ENCODE results near the gene UGT1A6. TPM values are rescaled to one million over a fixed set of nuclear protein-coding genes. Genes with fewer than 3 reads are reported as not detected.

Gene UGT1A6
- total and polyA plus RNA-seq, 2 donors (not counting 3 experiments of a cell fraction or from before 2014, with no cell fraction given), result not detected

DNA sequence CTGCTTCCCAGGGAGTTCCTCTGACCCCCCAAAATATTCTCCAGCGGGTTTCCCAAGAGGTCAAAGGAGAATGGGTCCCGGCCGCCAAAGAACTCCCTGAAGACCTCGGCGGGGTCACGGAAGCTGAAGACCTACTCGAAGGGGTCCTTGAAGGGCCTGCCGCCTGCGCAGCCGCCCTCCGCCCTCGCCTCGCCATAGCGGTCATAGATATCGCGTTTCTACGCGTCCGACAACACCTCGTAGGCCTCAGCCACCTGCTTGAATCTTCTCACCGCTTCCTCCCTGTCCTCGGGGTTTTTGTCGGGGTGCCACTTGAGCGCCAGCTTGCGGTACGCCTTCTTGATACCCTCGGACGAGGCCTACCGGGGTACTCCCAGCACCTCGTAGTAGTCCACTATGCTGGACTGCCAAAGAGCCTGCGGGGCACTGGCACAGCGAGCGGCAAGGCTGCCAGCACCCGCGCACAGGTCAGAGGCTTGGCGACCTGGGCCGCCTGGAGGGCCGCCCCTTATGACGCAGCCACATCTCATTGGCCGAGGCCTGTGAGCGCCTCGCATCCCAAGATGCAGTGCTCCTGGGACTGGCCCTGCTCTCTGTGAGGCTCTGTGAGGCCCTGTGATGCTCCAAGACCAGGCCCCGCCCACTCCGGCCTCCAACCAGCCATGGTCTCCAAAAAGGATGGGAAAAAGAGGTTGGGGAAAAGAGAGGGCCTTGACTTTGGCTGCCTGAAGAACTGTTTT is 62.4 kb downstream of the UGT1A6 start:
- Histone ChIP-seq H3K4me2 (ENCODE audit: insufficient read depth, low read length) (no peak overlapping the region), H4K20me1 (replicated peaks; ENCODE audit: control insufficient read depth, extremely low read depth, insufficient read depth, low read length) (no peaks in the 10 kb centered on the region), H3K4me1 (ENCODE audit: control insufficient read depth, extremely low read depth, insufficient read depth, low read length) (no peaks in the 10 kb centered on the region), H3K9me1 (replicated peaks; ENCODE audit: control insufficient read depth, extremely low read depth, insufficient read depth, low read length) (no peaks in the 10 kb centered on the region), H3K9ac (replicated peaks; ENCODE audit: extremely low read depth, insufficient read depth, low read length) (no peak overlapping the region), H3K27ac (ENCODE audit: insufficient read depth, low read depth, low read length) (no peak overlapping the region), H3K36me3 (ENCODE audit: control insufficient read depth in 2 of 2, extremely low read depth in 1 of 2, insufficient read depth in 2 of 2, low read length in 2 of 2) (no peaks in the 10 kb centered on the region), H3K9me3 (replicated peaks; ENCODE audit: control insufficient read depth, insufficient read depth, low read length) (no peaks in the 10 kb centered on the region), H3K79me2 (ENCODE audit: control insufficient read depth, insufficient read depth, low read length) (no peaks in the 10 kb centered on the region), H3K27me3 (ENCODE audit: control insufficient read depth in 2 of 2, insufficient read depth in 2 of 2, low read length in 2 of 2) (no peaks in the 10 kb centered on the region), H3K4me3 (replicated peaks in 1 of 3; ENCODE audit: insufficient read depth in 1 of 3, low read depth in 1 of 3, low read length in 3 of 3) (no peak overlapping the region), H2AFZ (ENCODE audit: low read depth, low read length) (no peak overlapping the region)
- POLR2A ChIA-PET, result no interaction called here
- TF ChIP-seq EZH2 (IDR thresholded peaks at IDR 0.05; ENCODE audit: borderline replicate concordance, low read depth, low read length, severe bottlenecking), result no peak
- TF ChIP-seq, protein P1, sequence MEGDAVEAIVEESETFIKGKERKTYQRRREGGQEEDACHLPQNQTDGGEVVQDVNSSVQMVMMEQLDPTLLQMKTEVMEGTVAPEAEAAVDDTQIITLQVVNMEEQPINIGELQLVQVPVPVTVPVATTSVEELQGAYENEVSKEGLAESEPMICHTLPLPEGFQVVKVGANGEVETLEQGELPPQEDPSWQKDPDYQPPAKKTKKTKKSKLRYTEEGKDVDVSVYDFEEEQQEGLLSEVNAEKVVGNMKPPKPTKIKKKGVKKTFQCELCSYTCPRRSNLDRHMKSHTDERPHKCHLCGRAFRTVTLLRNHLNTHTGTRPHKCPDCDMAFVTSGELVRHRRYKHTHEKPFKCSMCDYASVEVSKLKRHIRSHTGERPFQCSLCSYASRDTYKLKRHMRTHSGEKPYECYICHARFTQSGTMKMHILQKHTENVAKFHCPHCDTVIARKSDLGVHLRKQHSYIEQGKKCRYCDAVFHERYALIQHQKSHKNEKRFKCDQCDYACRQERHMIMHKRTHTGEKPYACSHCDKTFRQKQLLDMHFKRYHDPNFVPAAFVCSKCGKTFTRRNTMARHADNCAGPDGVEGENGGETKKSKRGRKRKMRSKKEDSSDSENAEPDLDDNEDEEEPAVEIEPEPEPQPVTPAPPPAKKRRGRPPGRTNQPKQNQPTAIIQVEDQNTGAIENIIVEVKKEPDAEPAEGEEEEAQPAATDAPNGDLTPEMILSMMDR (IDR thresholded peaks at IDR 0.05; ENCODE audit: extremely low read depth in 1 of 2, insufficient read depth in 1 of 2, low read depth in 1 of 2, low read length in 2 of 2), result no peak
- DNase-seq (ENCODE audit: low read depth, low spot score), result no peak
- intact Hi-C loops (cut with micrococcal nuclease) (no loop called here), dilution Hi-C loops (cut with MboI; ENCODE audit: extremely low pct_ligation_motif_present, low sequenced_read_pairs) (no loop called here)
- BruUV-seq (replicated peaks), result no TSS peak
- CTCF ChIA-PET, result no interaction called here
- FAIRE-seq, result no peak

DNA sequence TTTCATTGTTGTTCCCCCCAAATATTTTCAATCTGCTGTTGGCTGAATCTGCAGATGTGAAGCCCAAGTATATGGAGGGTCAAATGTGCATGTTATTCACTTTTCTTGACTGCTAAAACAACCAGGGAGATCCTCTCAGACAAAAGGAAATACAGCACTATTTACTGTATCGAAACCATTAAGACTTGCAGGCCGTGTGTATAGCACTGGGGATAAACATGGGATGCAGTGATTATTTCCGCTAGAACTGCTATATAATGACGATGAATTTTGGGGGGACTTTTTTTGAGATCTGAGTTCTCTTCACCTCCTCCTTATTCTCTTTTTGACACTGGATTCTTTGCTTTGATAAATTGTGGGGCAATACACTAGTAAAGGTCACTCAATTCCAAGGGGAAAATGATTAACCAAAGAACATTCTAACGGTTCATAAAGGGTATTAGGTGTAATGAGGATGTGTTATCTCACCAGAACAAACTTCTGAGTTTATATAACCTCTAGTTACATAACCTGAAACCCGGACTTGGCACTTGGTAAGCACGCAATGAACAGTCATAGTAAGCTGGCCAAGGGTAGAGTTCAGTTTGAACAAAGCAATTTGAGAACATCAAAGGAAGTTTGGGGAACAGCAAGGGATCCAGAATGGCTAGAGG is 63.9 kb downstream of the UGT1A6 start:
- no peak for DNase-seq (ENCODE audit: low read depth, low spot score)
- Histone ChIP-seq H3K4me3 (replicated peaks in 1 of 3; ENCODE audit: insufficient read depth in 1 of 3, low read depth in 1 of 3, low read length in 3 of 3) (no peak overlapping the region), H3K9ac (replicated peaks; ENCODE audit: extremely low read depth, insufficient read depth, low read length) (no peak overlapping the region), H4K20me1 (replicated peaks; ENCODE audit: control insufficient read depth, extremely low read depth, insufficient read depth, low read length) (no peaks in the 10 kb centered on the region), H3K9me3 (replicated peaks; ENCODE audit: control insufficient read depth, insufficient read depth, low read length) (no peaks in the 10 kb centered on the region), H3K4me1 (ENCODE audit: control insufficient read depth, extremely low read depth, insufficient read depth, low read length) (no peaks in the 10 kb centered on the region), H3K27me3 (ENCODE audit: control insufficient read depth in 2 of 2, insufficient read depth in 2 of 2, low read length in 2 of 2) (peaks cover 0 to 3% of the 10 kb centered on the region in 2 experiments), H3K4me2 (ENCODE audit: insufficient read depth, low read length) (no peak overlapping the region), H3K9me1 (replicated peaks; ENCODE audit: control insufficient read depth, extremely low read depth, insufficient read depth, low read length) (no peaks in the 10 kb centered on the region), H3K27ac (ENCODE audit: insufficient read depth, low read depth, low read length) (no peak overlapping the region), H3K36me3 (ENCODE audit: control insufficient read depth in 2 of 2, extremely low read depth in 1 of 2, insufficient read depth in 2 of 2, low read length in 2 of 2) (no peaks in the 10 kb centered on the region), H3K79me2 (ENCODE audit: control insufficient read depth, insufficient read depth, low read length) (no peaks in the 10 kb centered on the region), H2AFZ (ENCODE audit: low read depth, low read length) (no peak overlapping the region)
- BruUV-seq (replicated peaks), result no TSS peak
- no peak for FAIRE-seq
- ChIA-PET POLR2A (no interaction called here), CTCF (no interaction called here)
- intact Hi-C loops (cut with micrococcal nuclease), result no loop called here
- dilution Hi-C loops (cut with MboI; ENCODE audit: extremely low pct_ligation_motif_present, low sequenced_read_pairs), result no loop called here
- no peak for TF ChIP-seq POLR2AphosphoS5 (IDR thresholded peaks at IDR 0.05; ENCODE audit: insufficient read depth, low read depth, low read length)
